GM12878 (cell line): Measurements from ENCODE around the gene ZNF79. TPM values are rescaled to one million over a fixed set of nuclear protein-coding genes. Genes with fewer than 3 reads are reported as not detected.

Experiments
- ATAC-seq: fragments of 200-7000 bp; cut with Tn5 transposase; 3 replicates; pipeline ENCODE4 v1.9.1; 2020; ENCODE audit warnings: mild to moderate bottlenecking, moderate library complexity
- BruUV-seq: library from RNA; stranded (reverse); fragments of 400-500 nt; replicated peaks from 2 replicates; lab custom pipeline; 2021; lab: Mats Ljungman, UMichigan
- CTCF ChIA-PET: fragments of 300-600 bp; sonication (Branson Sonifier 250); formaldehyde crosslinking; extraction: SDS; loops from one replicate; lab custom pipeline; 2021; ENCODE audit warnings: inconsistent platforms; lab: Yijun Ruan, JAX
- POLR2A ChIA-PET: fragments of 350-600 bp; formaldehyde crosslinking; extraction: SDS; loops from one replicate; lab custom pipeline; 2021; ENCODE audit warnings: inconsistent platforms; lab: Charles Lee
- RAD21 ChIA-PET: fragments of 300-600 bp; sonication (Branson Sonifier 250); formaldehyde crosslinking; loops from one replicate; lab custom pipeline; 2023; ENCODE audit warnings: antibody characterized with exemption; ENCODE audit not compliant: unreplicated experiment; lab: Charles Lee
- SMC1A ChIA-PET: fragments of 300-600 bp; sonication (Branson Sonifier 250); formaldehyde crosslinking; loops from one replicate; lab custom pipeline; 2023; ENCODE audit not compliant: unreplicated experiment, uncharacterized antibody; lab: Charles Lee
- DNase-seq: peaks from one replicate; pipeline ENCODE4 v3.0.0-alpha.2; 2011; ENCODE audit warnings: low read depth, low spot score
- FAIRE-seq: peaks from 3 replicates; lab custom pipeline; 2011; peaks lifted over from hg19 to GRCh38; lab: Jason Lieb, UNC
- H2AFZ ChIP-seq: 2 replicates; pipeline ENCODE4 v1.6.0; 2011; ENCODE audit warnings: low read depth, low read length, control low read depth; ENCODE audit not compliant: control insufficient read depth
- H3K27ac ChIP-seq: 2 replicates; pipeline ENCODE4 v1.5.1; 2011; ENCODE audit warnings: control low read depth; ENCODE audit not compliant: control insufficient read depth, insufficient read depth
- H3K27me3 ChIP-seq, 2 experiments: replicated peaks in 1 of 2; 2 replicates each; pipeline versions ENCODE4 v1.6.0 to v1.6.1; 2011; ENCODE audit warnings: low read length in 1 of 2; ENCODE audit not compliant: control insufficient read depth in 2 of 2, insufficient read depth in 2 of 2
- H3K36me3 ChIP-seq, 2 experiments: 2 replicates each; pipeline ENCODE4 v1.5.1; 2011; ENCODE audit warnings: low read length in 1 of 2; ENCODE audit not compliant: control insufficient read depth in 2 of 2, insufficient read depth in 2 of 2
- H3K4me1 ChIP-seq: 2 replicates; pipeline ENCODE4 v1.6.1; 2011; ENCODE audit warnings: mild to moderate bottlenecking, low read length, moderate library complexity, mixed read lengths; ENCODE audit not compliant: control insufficient read depth, insufficient read depth
- H3K4me2 ChIP-seq: 2 replicates; pipeline ENCODE4 v1.6.0; 2011; ENCODE audit warnings: control low read depth; ENCODE audit not compliant: control insufficient read depth, insufficient read depth
- H3K4me3 ChIP-seq: fragments of 200-600 bp; sonication (generic); 2 replicates; pipeline ENCODE4 v1.5.1; 2016
- H3K79me2 ChIP-seq: 2 replicates; pipeline ENCODE4 v1.6.0; 2011; ENCODE audit warnings: low read length; ENCODE audit not compliant: control insufficient read depth, insufficient read depth
- H3K9ac ChIP-seq: 2 replicates; pipeline ENCODE4 v1.8.0; 2011; ENCODE audit warnings: low read length, control low read depth, mixed read lengths; ENCODE audit not compliant: control insufficient read depth, insufficient read depth
- H3K9me3 ChIP-seq: replicated peaks from 3 replicates; pipeline ENCODE4 v1.5.1; 2011; ENCODE audit warnings: mild to moderate bottlenecking, low read length; ENCODE audit not compliant: control insufficient read depth, insufficient read depth
- H4K20me1 ChIP-seq: 2 replicates; pipeline ENCODE4 v1.6.0; 2011; ENCODE audit not compliant: control insufficient read depth, insufficient read depth
- ETV6 ChIP-seq, 2 experiments: fragments of 450-650 bp in 1 of 2; IDR thresholded peaks in 1 of 2; conservative IDR thresholded peaks in 1 of 2; 2 replicates each; pipeline ENCODE4 v1.6.1; 2014; ENCODE audit warnings: antibody characterized with exemption in 1 of 2, borderline replicate concordance in 1 of 2, low read depth in 1 of 2, mild to moderate bottlenecking in 1 of 2, moderate library complexity in 1 of 2
- LARP7 ChIP-seq: fragments of 450-650 bp; IDR thresholded peaks from 2 replicates; pipeline ENCODE4 v1.6.1; 2017; ENCODE audit warnings: mild to moderate bottlenecking
- NR2C1 ChIP-seq: fragments of 450-650 bp; IDR thresholded peaks from 2 replicates; pipeline ENCODE4 v1.6.1; 2017; ENCODE audit warnings: antibody characterized with exemption, mild to moderate bottlenecking, moderate library complexity
- TCF3 ChIP-seq: IDR thresholded peaks from 2 replicates; pipeline ENCODE4 v1.6.1; 2012; ENCODE audit warnings: low read depth, mild to moderate bottlenecking, low read length, borderline replicate concordance; ENCODE audit not compliant: insufficient read depth
- YBX1 ChIP-seq: fragments of 450-650 bp; IDR thresholded peaks from 2 replicates; pipeline ENCODE4 v1.6.1; 2016; ENCODE audit warnings: antibody characterized with exemption
- YY1 ChIP-seq: IDR thresholded peaks from 2 replicates; pipeline ENCODE4 v1.6.1; 2011; ENCODE audit warnings: low read depth, mild to moderate bottlenecking, low read length
- WGBS: methylation state at CpG from one replicate; pipeline ENCODE4 v1.1.6; 2016; ENCODE audit warnings: low lambda C conversion rate; ENCODE audit not compliant: insufficient replicate concordance, insufficient coverage; ENCODE audit errors: missing lambda C conversion rate; 5-methylcytosine and 5-hydroxymethylcytosine counted together
- in situ Hi-C: fragments of 300-500 bp; cut with MboI; formaldehyde crosslinking; loops from 9 replicates; pipeline ENCODE4 v1.14.3; 2018; ENCODE audit warnings: mixed read lengths
- intact Hi-C: fragments of 100-400 bp; cut with micrococcal nuclease; formaldehyde crosslinking; loops from one replicate; pipeline ENCODE4 v1.14.2; 2022; ENCODE audit not compliant: unreplicated experiment
- polyA plus RNA-seq, 11 experiments: library from polyadenylated mRNA; depleted of rRNA in 4 of 11; unstranded in 6 of 11; stranded (reverse) in 5 of 11; fragments of >200 nt; fragmentation: Nextera tagmentation in 4 of 11; fragmentation: Illumina TruSeq in 1 of 11; extraction: Ambion mirVana in 4 of 11; extraction: Trizol in 1 of 11; gene quantifications; 1 replicate in 1 of 11; 2 replicates in 10 of 11; pipeline versions ENCODE4 v1.2.1 to v1.2.3, GENCODE V29; 2011 to 2016; ENCODE audit warnings: inconsistent platforms in 2 of 11, missing spikeins in 2 of 11, low read depth in 1 of 11
- total RNA-seq, 4 experiments: library from RNA; depleted of rRNA in 3 of 4; stranded (reverse); fragments of >200 nt in 3 of 4; fragmentation: Illumina TruSeq in 1 of 4; extraction: Trizol in 1 of 4; gene quantifications; 2 replicates each; pipeline versions ENCODE4 v1.2.1 to v1.2.3, GENCODE V29; 2013 to 2021
- TF ChIP-seq, protein P1 (sequence below): fragments of 450-650 bp; conservative IDR thresholded peaks from 2 replicates; pipeline ENCODE4 v1.6.1; 2017; ENCODE audit warnings: mild to moderate bottlenecking, moderate library complexity
- TF ChIP-seq, protein P2 (sequence below): fragments of 450-650 bp; IDR thresholded peaks from 2 replicates; pipeline ENCODE4 v1.6.1; 2017; ENCODE audit warnings: mild to moderate bottlenecking, moderate library complexity
- TF ChIP-seq, protein P3 (sequence below): fragments of 450-650 bp; IDR thresholded peaks from 2 replicates; pipeline ENCODE4 v1.6.1; 2018; ENCODE audit warnings: borderline replicate concordance, mild to moderate bottlenecking; ENCODE audit not compliant: partially characterized antibody
- TF ChIP-seq, protein P4 (sequence below): IDR thresholded peaks from 2 replicates; pipeline ENCODE4 v1.6.1; 2011; ENCODE audit warnings: low read depth, mild to moderate bottlenecking, low read length, moderate library complexity, borderline replicate concordance; ENCODE audit errors: extremely low read depth

The ZNF79 gene
- total and polyA plus RNA-seq, 10 of the 15 experiments (the other 5 are each of a cell fraction or from before 2014, with no cell fraction given): 1.8 to 14.1 (median 11.7) TPM

DNA sequence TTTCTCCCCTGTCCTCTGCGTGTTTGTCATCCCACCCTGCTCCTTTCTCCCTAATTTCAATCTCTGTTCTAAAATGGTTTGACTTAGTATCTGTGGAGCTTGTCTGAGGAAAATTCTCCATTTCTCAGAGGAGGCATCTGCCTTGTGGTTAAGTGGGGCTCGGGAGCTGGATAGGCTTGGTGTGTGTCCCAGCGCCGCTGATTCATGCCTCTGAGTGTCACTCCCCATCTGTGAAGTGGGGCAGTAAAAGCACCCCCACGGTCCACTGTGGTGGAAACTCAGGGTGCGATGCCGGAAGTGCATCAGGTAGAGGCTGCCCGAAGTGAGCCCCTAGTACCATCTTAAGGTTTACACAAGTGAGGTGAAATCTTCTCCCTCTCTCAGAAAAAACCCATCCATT, 64.8 kb downstream of the ZNF79 start (continued):
- TF ChIP-seq, protein P1, sequence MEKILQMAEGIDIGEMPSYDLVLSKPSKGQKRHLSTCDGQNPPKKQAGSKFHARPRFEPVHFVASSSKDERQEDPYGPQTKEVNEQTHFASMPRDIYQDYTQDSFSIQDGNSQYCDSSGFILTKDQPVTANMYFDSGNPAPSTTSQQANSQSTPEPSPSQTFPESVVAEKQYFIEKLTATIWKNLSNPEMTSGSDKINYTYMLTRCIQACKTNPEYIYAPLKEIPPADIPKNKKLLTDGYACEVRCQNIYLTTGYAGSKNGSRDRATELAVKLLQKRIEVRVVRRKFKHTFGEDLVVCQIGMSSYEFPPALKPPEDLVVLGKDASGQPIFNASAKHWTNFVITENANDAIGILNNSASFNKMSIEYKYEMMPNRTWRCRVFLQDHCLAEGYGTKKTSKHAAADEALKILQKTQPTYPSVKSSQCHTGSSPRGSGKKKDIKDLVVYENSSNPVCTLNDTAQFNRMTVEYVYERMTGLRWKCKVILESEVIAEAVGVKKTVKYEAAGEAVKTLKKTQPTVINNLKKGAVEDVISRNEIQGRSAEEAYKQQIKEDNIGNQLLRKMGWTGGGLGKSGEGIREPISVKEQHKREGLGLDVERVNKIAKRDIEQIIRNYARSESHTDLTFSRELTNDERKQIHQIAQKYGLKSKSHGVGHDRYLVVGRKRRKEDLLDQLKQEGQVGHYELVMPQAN: no peak
- TF ChIP-seq, protein P2, sequence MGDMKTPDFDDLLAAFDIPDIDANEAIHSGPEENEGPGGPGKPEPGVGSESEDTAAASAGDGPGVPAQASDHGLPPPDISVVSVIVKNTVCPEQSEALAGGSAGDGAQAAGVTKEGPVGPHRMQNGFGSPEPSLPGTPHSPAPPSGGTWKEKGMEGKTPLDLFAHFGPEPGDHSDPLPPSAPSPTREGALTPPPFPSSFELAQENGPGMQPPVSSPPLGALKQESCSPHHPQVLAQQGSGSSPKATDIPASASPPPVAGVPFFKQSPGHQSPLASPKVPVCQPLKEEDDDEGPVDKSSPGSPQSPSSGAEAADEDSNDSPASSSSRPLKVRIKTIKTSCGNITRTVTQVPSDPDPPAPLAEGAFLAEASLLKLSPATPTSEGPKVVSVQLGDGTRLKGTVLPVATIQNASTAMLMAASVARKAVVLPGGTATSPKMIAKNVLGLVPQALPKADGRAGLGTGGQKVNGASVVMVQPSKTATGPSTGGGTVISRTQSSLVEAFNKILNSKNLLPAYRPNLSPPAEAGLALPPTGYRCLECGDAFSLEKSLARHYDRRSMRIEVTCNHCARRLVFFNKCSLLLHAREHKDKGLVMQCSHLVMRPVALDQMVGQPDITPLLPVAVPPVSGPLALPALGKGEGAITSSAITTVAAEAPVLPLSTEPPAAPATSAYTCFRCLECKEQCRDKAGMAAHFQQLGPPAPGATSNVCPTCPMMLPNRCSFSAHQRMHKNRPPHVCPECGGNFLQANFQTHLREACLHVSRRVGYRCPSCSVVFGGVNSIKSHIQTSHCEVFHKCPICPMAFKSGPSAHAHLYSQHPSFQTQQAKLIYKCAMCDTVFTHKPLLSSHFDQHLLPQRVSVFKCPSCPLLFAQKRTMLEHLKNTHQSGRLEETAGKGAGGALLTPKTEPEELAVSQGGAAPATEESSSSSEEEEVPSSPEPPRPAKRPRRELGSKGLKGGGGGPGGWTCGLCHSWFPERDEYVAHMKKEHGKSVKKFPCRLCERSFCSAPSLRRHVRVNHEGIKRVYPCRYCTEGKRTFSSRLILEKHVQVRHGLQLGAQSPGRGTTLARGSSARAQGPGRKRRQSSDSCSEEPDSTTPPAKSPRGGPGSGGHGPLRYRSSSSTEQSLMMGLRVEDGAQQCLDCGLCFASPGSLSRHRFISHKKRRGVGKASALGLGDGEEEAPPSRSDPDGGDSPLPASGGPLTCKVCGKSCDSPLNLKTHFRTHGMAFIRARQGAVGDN: no peak
- TF ChIP-seq YY1 (no peak), ETV6 (conservative IDR thresholded peaks at IDR 0.05 in 1 of 2, IDR thresholded peaks at IDR 0.05 in 1 of 2; ENCODE audit: borderline replicate concordance in 1 of 2, low read depth in 1 of 2) (no peak)

DNA sequence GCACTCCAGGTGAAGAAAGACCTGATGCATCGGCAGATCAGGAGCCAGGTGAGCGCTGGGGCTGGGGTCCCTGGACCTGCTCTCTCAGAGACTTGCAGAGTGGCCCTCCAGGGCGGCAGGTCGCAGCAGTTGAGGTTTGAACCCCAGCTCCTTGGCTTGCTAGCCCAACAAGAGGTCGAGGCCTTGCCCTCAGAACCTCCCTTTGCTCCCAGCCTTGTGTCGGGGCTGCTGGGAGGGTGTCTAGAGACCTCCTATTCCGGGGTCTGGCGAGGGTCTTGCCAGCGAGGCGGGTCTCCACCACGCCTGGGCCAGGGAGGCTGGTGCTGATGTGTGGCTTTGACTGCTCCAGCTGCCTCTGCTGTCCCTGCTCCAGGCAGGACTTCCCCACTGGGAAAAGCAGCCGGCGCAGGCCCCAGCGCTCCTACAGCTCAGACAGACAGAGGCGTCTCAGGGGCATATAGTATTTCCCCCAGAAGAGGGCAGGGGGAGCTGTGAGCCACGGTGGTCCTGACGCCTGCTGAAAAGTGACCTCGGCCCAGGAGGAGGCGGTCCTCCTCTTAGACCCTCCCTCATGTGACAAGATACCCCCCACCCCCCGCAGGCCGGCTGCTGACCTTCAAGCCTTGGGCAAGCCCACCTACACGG, 65.4 kb downstream of the ZNF79 start:
- no peaks in the 10 kb centered on the region for H3K4me1 ChIP-seq
- no peaks in the 10 kb centered on the region for H3K9me3 ChIP-seq
- in situ Hi-C loops (no loop called here), intact Hi-C loops (no loop called here)
- H3K27ac ChIP-seq: no peak overlapping the region
- no peak overlapping the region for H3K9ac ChIP-seq
- FAIRE-seq (no peak), DNase-seq (no peak), ATAC-seq (no peak)
- no peaks in the 10 kb centered on the region for H4K20me1 ChIP-seq
- H3K79me2 ChIP-seq: no peaks in the 10 kb centered on the region
- ChIA-PET CTCF (no interaction called here), SMC1A (no interaction called here), RAD21 (interaction anchor here (1.1 kb wide), 1 partner anchor 245 kb away, joined by 3 read pairs; the partner anchor contains the start of gene TOR2A), POLR2A (no interaction called here)
- H3K4me2 ChIP-seq: no peak overlapping the region
- TF ChIP-seq, protein P3, sequence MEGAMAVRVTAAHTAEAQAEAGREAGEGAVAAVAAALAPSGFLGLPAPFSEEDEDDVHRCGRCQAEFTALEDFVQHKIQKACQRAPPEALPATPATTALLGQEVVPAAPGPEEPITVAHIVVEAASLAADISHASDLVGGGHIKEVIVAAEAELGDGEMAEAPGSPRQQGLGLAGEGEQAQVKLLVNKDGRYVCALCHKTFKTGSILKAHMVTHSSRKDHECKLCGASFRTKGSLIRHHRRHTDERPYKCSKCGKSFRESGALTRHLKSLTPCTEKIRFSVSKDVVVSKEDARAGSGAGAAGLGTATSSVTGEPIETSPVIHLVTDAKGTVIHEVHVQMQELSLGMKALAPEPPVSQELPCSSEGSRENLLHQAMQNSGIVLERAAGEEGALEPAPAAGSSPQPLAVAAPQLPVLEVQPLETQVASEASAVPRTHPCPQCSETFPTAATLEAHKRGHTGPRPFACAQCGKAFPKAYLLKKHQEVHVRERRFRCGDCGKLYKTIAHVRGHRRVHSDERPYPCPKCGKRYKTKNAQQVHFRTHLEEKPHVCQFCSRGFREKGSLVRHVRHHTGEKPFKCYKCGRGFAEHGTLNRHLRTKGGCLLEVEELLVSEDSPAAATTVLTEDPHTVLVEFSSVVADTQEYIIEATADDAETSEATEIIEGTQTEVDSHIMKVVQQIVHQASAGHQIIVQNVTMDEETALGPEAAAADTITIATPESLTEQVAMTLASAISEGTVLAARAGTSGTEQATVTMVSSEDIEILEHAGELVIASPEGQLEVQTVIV: no peak
- TF ChIP-seq LARP7 (no peak), YBX1 (no peak), NR2C1 (no peak), TCF3 (no peak)
- TF ChIP-seq, protein P4, sequence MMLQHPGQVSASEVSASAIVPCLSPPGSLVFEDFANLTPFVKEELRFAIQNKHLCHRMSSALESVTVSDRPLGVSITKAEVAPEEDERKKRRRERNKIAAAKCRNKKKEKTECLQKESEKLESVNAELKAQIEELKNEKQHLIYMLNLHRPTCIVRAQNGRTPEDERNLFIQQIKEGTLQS: no peak
- peaks cover 4 to 12% of the 10 kb centered on the region in 2 experiments; a peak in 3 of 4 replicates for H3K36me3 ChIP-seq
- no peaks in the 10 kb centered on the region for H3K27me3 ChIP-seq
- H3K4me3 ChIP-seq: no peak overlapping the region
- BruUV-seq: no TSS peak
- 92% methylated on average over 22 of the region's 22 CpGs for WGBS
- no peak overlapping the region for H2AFZ ChIP-seq
